GM19099 (cell line): ENCODE measurements around the gene ZFAND3.

Experiments
- POLR2A ChIP-seq: IDR thresholded peaks from 3 replicates; pipeline ENCODE4 v1.6.1; 2011; ENCODE audit warnings: low read depth; ENCODE audit not compliant: insufficient read length; ENCODE audit errors: extremely low read depth

Gene ZFAND3

DNA sequence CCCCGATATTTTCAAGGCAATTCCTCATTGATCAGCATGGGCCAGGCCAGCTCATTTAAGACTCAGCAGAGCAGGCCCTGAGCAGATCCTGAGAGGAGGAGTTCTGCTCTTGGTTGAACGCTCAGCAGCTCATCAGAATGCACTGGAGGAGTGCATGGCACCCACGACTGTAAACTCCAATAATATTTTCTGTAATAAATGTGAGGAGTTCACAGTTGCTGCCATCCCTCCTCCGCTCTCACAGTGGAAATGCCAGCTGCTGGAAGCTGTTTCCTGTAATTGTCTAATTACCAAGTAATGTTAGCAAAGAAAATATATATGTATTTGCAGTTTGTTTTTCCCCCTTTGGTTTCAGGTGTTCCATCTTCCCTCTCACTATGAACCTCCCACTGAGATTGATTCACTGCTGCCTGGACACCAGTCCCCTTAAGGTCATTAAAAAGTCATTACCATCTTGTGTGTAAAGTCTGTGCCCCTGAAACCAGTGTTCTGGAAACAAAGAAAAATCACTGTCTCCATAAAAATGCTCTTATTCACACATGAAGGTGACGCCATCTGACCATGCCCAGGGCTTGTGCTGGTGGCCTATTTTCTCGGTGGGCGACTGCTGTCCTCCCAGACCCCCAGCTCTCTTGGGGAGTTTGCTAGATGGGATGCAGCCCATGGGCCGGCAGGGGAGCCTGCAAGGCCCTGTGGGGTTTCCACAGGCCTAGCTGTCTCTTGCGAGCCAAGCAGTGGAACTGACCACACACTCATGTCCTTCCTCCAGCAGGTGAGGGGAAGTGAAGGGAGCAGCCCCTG, 374.2 kb downstream of the ZFAND3 start:
- no peak for TF ChIP-seq POLR2A

GRCh38 chr6:38194282-38194572, 374.7 kb downstream of the ZFAND3 start:
- no peak for TF ChIP-seq POLR2A

- no peak for TF ChIP-seq POLR2A
These were observed 375.1 kb downstream of the ZFAND3 start for GRCh38 chr6:38194589-38194988.

GRCh38 chr6:38195113-38195635, 375.6 kb downstream of the ZFAND3 start:
- TF ChIP-seq POLR2A, result no peak

GRCh38 chr6:38198219-38198618, 378.7 kb downstream of the ZFAND3 start:
- TF ChIP-seq POLR2A, result no peak
